Fibroblast of mammary gland (primary cell): ENCODE measurements around the gene ABCA13.

Source experiments
- DNase-seq: peaks from one replicate; pipeline ENCODE4 v3.0.0-alpha.2; 2010; ENCODE audit warnings: low read depth
- H3K4me3 ChIP-seq: 2 replicates; pipeline ENCODE4 v1.5.1; 2011; ENCODE audit warnings: low read depth, mild to moderate bottlenecking, low read length, moderate library complexity; ENCODE audit not compliant: control insufficient read depth
- TF ChIP-seq, protein P1 (sequence below): conservative IDR thresholded peaks from 2 replicates; pipeline ENCODE4 v1.5.1; 2011; ENCODE audit warnings: low read depth, low read length, inconsistent platforms; ENCODE audit not compliant: control insufficient read depth, insufficient read depth

ABCA13 gene

DNA sequence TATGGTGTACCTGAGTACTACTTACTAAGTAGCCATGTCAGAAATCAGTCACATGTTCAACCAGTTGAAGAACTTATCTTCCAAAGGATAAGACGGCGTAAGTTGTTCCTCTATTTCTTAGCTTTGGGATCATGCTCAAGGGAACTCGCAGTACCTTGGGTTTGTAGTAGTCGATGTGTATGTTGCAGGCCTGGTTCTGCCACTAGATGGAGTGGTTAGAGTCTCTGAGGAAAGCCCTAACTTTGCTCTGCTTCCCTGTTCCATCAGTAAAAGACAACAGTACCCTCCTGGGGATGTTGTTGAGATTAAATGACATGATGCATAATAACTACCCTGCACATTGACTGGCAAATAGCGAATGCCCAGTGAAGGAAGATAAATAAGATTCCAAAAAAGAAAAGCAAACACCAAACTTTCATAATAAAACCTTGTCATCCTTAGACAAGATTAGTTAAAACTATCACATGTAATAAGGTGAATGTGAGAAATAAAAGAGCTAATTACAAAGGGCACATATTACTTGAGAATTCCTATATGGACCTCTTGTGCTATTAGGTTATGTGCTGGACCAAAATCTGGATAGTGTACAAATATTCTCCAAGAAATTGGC lies 165.9 kb downstream of the ABCA13 start:
- DNase-seq: peak; percentile 36
- TF ChIP-seq, protein P1, sequence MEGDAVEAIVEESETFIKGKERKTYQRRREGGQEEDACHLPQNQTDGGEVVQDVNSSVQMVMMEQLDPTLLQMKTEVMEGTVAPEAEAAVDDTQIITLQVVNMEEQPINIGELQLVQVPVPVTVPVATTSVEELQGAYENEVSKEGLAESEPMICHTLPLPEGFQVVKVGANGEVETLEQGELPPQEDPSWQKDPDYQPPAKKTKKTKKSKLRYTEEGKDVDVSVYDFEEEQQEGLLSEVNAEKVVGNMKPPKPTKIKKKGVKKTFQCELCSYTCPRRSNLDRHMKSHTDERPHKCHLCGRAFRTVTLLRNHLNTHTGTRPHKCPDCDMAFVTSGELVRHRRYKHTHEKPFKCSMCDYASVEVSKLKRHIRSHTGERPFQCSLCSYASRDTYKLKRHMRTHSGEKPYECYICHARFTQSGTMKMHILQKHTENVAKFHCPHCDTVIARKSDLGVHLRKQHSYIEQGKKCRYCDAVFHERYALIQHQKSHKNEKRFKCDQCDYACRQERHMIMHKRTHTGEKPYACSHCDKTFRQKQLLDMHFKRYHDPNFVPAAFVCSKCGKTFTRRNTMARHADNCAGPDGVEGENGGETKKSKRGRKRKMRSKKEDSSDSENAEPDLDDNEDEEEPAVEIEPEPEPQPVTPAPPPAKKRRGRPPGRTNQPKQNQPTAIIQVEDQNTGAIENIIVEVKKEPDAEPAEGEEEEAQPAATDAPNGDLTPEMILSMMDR: peak; percentile 62

DNA sequence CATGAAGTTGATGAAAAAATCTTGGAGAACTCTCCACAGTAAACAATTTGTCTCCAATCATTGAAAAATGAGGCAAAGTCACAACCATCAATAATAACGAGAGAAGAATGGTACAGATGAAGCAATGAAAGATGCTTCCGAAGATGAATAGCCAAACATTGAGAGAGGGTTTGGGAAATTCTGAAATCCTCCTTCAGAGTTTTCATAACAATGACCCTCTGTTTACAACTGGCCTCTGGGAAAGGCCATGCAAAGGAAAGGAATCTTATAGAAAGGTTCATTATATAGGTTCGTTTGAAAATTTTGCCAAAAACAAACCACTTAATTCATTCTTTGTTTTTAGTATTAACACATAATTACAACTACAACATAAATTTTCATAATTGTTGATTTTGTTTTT lies 166.5 kb downstream of the ABCA13 start:
- no peak for DNase-seq
- no peak overlapping the region for H3K4me3 ChIP-seq
- TF ChIP-seq, protein P1: no peak

More for the DNA sequence above, 165.9 kb downstream of the ABCA13 start:
- no peak overlapping the region for H3K4me3 ChIP-seq

DNA sequence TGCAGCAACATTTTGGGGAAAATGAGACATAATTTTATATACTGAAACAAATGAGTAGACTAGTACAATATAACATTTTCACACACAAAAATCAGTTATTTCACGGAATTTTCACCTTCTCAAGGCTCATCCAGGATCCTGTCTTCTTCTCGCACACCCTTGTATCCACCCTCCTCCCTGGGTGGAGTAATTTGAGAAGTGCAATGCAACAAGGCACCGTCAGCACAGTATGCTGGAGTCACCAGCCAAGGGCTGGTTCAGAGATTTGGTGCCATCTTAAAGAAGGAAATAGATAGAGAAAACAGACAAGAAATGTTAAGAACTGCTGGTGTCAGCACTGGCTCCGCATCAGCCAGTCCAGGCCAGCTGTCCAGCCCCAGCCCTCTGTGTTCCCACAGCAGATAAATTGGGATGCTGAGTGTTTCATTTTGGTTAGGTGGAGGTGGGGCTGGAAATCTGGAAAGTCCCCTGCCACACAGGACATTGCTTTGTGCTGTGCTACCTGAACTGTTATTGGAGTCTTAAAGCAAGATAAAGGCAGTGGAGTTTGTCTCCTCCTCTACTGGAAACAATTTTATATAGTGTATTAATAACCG lies 176.1 kb downstream of the ABCA13 start:
- H3K4me3 ChIP-seq: no peak overlapping the region
- TF ChIP-seq, protein P1: no peak
- no peak for DNase-seq

DNA sequence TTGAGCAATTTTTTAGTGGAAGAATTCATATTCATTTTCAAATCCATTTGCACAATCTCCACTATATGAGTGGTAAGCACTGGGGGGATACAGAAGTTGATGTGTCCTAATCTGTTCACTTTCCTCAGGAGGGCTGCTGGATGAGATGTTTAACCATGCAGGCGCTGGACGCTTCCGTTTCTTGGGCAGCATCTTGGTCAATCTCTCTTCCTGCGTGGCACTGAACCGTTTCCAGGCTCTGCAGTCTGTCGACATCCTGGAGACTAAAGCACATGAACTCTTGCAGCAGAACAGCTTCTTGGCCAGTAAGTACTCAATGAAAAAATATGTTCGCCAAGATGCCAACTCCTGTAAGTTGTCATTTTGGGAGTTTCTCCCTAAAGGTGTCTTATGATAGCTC lies 179.3 kb downstream of the ABCA13 start:
- DNase-seq: no peak
- TF ChIP-seq, protein P1: no peak
- no peak overlapping the region for H3K4me3 ChIP-seq

DNA sequence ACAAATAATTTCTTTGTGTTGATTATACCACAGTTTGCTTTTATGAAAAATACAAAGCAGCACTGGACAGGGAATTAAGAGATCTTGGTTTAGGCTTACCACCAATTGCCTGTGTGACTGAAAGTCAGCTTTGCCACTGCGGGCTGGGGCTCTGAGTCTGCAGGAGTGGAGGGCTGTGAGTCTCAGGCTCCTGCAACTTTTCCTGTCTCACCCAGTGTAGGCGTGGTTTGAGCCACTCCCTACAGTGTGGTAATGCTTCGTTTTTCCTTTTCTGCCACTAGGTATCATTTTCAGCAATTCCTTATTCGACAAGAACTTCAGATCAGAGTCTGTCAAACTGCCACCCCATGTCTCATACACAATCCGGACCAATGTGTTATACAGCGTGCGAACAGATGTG lies 180.6 kb downstream of the ABCA13 start:
- DNase-seq: no peak
- TF ChIP-seq, protein P1: no peak
- no peak overlapping the region for H3K4me3 ChIP-seq

DNA sequence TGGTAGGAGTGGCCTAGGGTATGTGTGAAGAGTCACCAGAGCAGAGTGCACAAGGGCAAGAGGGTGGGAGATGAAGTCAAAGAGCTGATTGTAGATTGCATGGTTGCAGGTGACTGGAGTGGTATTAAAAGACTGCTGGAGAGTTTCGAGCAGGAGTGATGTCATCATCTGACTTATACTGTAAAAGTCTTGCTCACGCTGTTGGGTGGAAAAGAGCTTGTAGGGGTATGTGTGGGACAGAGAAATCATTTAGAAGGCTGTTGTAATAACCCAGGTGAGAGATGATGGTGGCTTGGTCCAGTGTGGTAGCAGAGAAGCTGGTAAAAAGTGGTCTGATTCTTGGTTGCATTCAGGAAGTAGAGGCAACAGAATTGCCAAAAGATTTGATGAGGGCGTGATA lies 184.1 kb downstream of the ABCA13 start:
- TF ChIP-seq, protein P1: no peak
- no peak for DNase-seq
- no peak overlapping the region for H3K4me3 ChIP-seq
